ENCODE measurements around the gene PRKAA1.
A peak's percentile ranks its signal among the peaks of the same experiment; 100 is the strongest.

PRKAA1 gene

DNA sequence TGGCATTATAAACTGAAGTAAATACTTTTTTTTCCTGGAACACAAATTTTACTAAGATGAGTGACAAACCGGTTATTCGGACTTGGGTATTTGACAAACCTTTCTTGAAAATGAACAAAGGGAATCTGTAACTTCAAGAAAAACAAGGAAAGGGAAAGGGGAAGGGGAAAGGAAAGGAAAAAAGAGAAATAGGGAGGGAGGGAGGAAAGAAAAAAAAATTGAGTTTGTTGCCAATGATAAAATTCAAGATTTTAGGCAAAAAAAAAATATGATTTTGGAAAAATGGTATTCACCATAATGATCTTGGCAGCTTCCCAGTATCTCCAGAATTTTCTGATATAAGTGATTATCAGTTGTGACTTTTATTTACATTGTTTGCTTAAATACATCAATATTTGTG is 40.8 kb downstream of the PRKAA1 start:
- no peak for DNase-seq (ENCODE audit: low read depth)
- TF ChIP-seq, protein P1, sequence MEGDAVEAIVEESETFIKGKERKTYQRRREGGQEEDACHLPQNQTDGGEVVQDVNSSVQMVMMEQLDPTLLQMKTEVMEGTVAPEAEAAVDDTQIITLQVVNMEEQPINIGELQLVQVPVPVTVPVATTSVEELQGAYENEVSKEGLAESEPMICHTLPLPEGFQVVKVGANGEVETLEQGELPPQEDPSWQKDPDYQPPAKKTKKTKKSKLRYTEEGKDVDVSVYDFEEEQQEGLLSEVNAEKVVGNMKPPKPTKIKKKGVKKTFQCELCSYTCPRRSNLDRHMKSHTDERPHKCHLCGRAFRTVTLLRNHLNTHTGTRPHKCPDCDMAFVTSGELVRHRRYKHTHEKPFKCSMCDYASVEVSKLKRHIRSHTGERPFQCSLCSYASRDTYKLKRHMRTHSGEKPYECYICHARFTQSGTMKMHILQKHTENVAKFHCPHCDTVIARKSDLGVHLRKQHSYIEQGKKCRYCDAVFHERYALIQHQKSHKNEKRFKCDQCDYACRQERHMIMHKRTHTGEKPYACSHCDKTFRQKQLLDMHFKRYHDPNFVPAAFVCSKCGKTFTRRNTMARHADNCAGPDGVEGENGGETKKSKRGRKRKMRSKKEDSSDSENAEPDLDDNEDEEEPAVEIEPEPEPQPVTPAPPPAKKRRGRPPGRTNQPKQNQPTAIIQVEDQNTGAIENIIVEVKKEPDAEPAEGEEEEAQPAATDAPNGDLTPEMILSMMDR (IDR thresholded peaks at IDR 0.05; ENCODE audit: insufficient read depth, low read depth, low read length, missing control alignments) = no peak

GRCh38 chr5:40755407-40756365 is 42.5 kb downstream of the PRKAA1 start, which contains the start of gene TTC33:
Gene TTC33 (minus strand): TSS chr5:40755961. CDS start chr5:40747018, 8,943 bp downstream.
- peak; percentile 97 for DNase-seq (ENCODE audit: low read depth)
- TF ChIP-seq, protein P1 (IDR thresholded peaks at IDR 0.05; ENCODE audit: insufficient read depth, low read depth, low read length, missing control alignments) = peak; percentile 51

More for the DNA sequence above, 40.8 kb downstream of the PRKAA1 start:
- H3K4me3 ChIP-seq (ENCODE audit: low read length) = no peak overlapping the region

GRCh38 chr5:40755093-40755406 is 43.1 kb downstream of the PRKAA1 start:
- DNase-seq (ENCODE audit: low read depth) = peak; percentile 87
- TF ChIP-seq, protein P1 (IDR thresholded peaks at IDR 0.05; ENCODE audit: insufficient read depth, low read depth, low read length, missing control alignments) = peak; percentile 74
- peak overlapping the region; percentile 91 for H3K4me3 ChIP-seq (ENCODE audit: low read length)

More at GRCh38 chr5:40755407-40756365, 42.5 kb downstream of the PRKAA1 start, which contains the start of gene TTC33:
- peak within 1 kb of the TSS; percentile 91 for H3K4me3 ChIP-seq (ENCODE audit: low read length)

DNA sequence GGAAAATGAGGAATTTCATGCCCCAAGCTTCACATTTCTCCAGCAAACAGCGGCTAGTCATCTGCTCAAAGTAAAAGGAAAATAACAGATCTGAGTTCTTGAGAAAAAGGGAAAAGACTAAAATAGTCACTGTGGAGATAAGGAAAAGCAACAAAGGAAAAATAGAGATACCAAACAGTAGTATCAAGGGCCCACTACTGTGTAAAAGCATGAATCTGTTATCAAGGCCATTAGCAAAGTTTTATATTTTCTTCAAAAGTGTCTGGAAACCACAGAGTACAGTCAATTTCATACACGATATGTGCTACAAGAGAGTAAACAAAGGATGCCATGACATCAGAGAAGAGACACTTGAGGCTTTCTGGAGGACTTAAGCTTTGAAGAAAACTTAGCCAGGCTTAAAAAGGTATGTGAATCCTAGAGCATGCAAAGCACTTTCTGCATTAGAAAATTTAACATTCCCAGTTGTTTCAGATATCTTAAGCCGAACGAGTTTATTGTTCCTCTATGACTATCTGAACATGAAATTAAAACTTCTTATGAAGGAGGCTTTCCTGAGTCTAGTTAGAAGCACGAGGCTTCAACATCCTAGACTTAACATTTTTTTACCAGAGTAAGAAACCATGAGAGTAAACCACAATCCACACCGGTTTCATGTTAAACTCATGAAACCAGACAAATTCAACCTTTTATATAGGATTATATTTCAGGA is 43.6 kb downstream of the PRKAA1 start:
- TF ChIP-seq, protein P1 (IDR thresholded peaks at IDR 0.05; ENCODE audit: insufficient read depth, low read depth, low read length, missing control alignments) = no peak
- DNase-seq (ENCODE audit: low read depth) = peak; percentile 15
- peak overlapping the region; percentile 91 for H3K4me3 ChIP-seq (ENCODE audit: low read length)

GRCh38 chr5:40746703-40747102 is 51.5 kb downstream of the PRKAA1 start:
- DNase-seq (ENCODE audit: low read depth) = no peak
- TF ChIP-seq, protein P1 (IDR thresholded peaks at IDR 0.05; ENCODE audit: insufficient read depth, low read depth, low read length, missing control alignments) = no peak
- H3K4me3 ChIP-seq (ENCODE audit: low read length) = no peak overlapping the region

GRCh38 chr5:40743771-40744170 is 54.4 kb downstream of the PRKAA1 start:
- no peak overlapping the region for H3K4me3 ChIP-seq (ENCODE audit: low read length)
- TF ChIP-seq, protein P1 (IDR thresholded peaks at IDR 0.05; ENCODE audit: insufficient read depth, low read depth, low read length, missing control alignments) = no peak
- no peak for DNase-seq (ENCODE audit: low read depth)
